GM12878 (cell line): Measurements from ENCODE around the gene HNRNPR. TPM values are rescaled to one million over a fixed set of nuclear protein-coding genes. Genes with fewer than 3 reads are reported as not detected.

ENCODE experiments used
- ATAC-seq: fragments of 200-7000 bp; cut with Tn5 transposase; 3 replicates; pipeline ENCODE4 v1.9.1; 2020; ENCODE audit warnings: mild to moderate bottlenecking, moderate library complexity
- BruUV-seq: library from RNA; stranded (reverse); fragments of 400-500 nt; replicated peaks from 2 replicates; lab custom pipeline; 2021; lab: Mats Ljungman, UMichigan
- CTCF ChIA-PET: fragments of 300-600 bp; sonication (Branson Sonifier 250); formaldehyde crosslinking; extraction: SDS; loops from one replicate; lab custom pipeline; 2021; ENCODE audit warnings: inconsistent platforms; lab: Yijun Ruan, JAX
- POLR2A ChIA-PET: fragments of 350-600 bp; formaldehyde crosslinking; extraction: SDS; loops from one replicate; lab custom pipeline; 2021; ENCODE audit warnings: inconsistent platforms; lab: Charles Lee
- RAD21 ChIA-PET: fragments of 300-600 bp; sonication (Branson Sonifier 250); formaldehyde crosslinking; loops from one replicate; lab custom pipeline; 2023; ENCODE audit warnings: antibody characterized with exemption; ENCODE audit not compliant: unreplicated experiment; lab: Charles Lee
- SMC1A ChIA-PET: fragments of 300-600 bp; sonication (Branson Sonifier 250); formaldehyde crosslinking; loops from one replicate; lab custom pipeline; 2023; ENCODE audit not compliant: unreplicated experiment, uncharacterized antibody; lab: Charles Lee
- DNase-seq: peaks from one replicate; pipeline ENCODE4 v3.0.0-alpha.2; 2011; ENCODE audit warnings: low read depth, low spot score
- FAIRE-seq: peaks from 3 replicates; lab custom pipeline; 2011; peaks lifted over from hg19 to GRCh38; lab: Jason Lieb, UNC
- H2AFZ ChIP-seq: 2 replicates; pipeline ENCODE4 v1.6.0; 2011; ENCODE audit warnings: low read depth, low read length, control low read depth; ENCODE audit not compliant: control insufficient read depth
- H3K27ac ChIP-seq: 2 replicates; pipeline ENCODE4 v1.5.1; 2011; ENCODE audit warnings: control low read depth; ENCODE audit not compliant: control insufficient read depth, insufficient read depth
- H3K27me3 ChIP-seq, 2 experiments: replicated peaks in 1 of 2; 2 replicates each; pipeline versions ENCODE4 v1.6.0 to v1.6.1; 2011; ENCODE audit warnings: low read length in 1 of 2; ENCODE audit not compliant: control insufficient read depth in 2 of 2, insufficient read depth in 2 of 2
- H3K36me3 ChIP-seq, 2 experiments: 2 replicates each; pipeline ENCODE4 v1.5.1; 2011; ENCODE audit warnings: low read length in 1 of 2; ENCODE audit not compliant: control insufficient read depth in 2 of 2, insufficient read depth in 2 of 2
- H3K4me1 ChIP-seq: 2 replicates; pipeline ENCODE4 v1.6.1; 2011; ENCODE audit warnings: mild to moderate bottlenecking, low read length, moderate library complexity, mixed read lengths; ENCODE audit not compliant: control insufficient read depth, insufficient read depth
- H3K4me2 ChIP-seq: 2 replicates; pipeline ENCODE4 v1.6.0; 2011; ENCODE audit warnings: control low read depth; ENCODE audit not compliant: control insufficient read depth, insufficient read depth
- H3K4me3 ChIP-seq: fragments of 200-600 bp; sonication (generic); 2 replicates; pipeline ENCODE4 v1.5.1; 2016
- H3K79me2 ChIP-seq: 2 replicates; pipeline ENCODE4 v1.6.0; 2011; ENCODE audit warnings: low read length; ENCODE audit not compliant: control insufficient read depth, insufficient read depth
- H3K9ac ChIP-seq: 2 replicates; pipeline ENCODE4 v1.8.0; 2011; ENCODE audit warnings: low read length, control low read depth, mixed read lengths; ENCODE audit not compliant: control insufficient read depth, insufficient read depth
- H3K9me3 ChIP-seq: replicated peaks from 3 replicates; pipeline ENCODE4 v1.5.1; 2011; ENCODE audit warnings: mild to moderate bottlenecking, low read length; ENCODE audit not compliant: control insufficient read depth, insufficient read depth
- H4K20me1 ChIP-seq: 2 replicates; pipeline ENCODE4 v1.6.0; 2011; ENCODE audit not compliant: control insufficient read depth, insufficient read depth
- BCLAF1 ChIP-seq: fragments of 450-650 bp; IDR thresholded peaks from 2 replicates; pipeline ENCODE4 v1.6.1; 2017; ENCODE audit warnings: antibody characterized with exemption, mild to moderate bottlenecking, moderate library complexity
- HDAC6 ChIP-seq: fragments of 200-600 bp; sonication (generic); IDR thresholded peaks from one replicate; pipeline ENCODE4 v1.8.0; 2017; ENCODE audit warnings: antibody characterized with exemption; ENCODE audit not compliant: unreplicated experiment
- KDM1A ChIP-seq: fragments of 200-600 bp; sonication (generic); IDR thresholded peaks from 2 replicates; pipeline ENCODE4 v1.6.1; 2016; ENCODE audit warnings: borderline replicate concordance
- MAX ChIP-seq: IDR thresholded peaks from 2 replicates; pipeline ENCODE4 v1.6.1; 2012; ENCODE audit warnings: low read depth, low read length, improper control_type of control experiment
- MYB ChIP-seq: fragments of 150-350 bp; IDR thresholded peaks from 2 replicates; pipeline ENCODE4 v1.6.1; 2014; ENCODE audit warnings: mild to moderate bottlenecking, low read depth, low read length, borderline replicate concordance
- POLR2AphosphoS2 ChIP-seq: IDR thresholded peaks from 2 replicates; pipeline ENCODE4 v1.6.1; 2011; ENCODE audit warnings: low read depth, mild to moderate bottlenecking, low read length, improper control_type of control experiment, moderate library complexity
- RAD21 ChIP-seq: IDR thresholded peaks from 2 replicates; pipeline ENCODE4 v1.6.1; 2011; ENCODE audit warnings: mild to moderate bottlenecking, low read depth, low read length, moderate library complexity; ENCODE audit not compliant: insufficient read depth
- RELB ChIP-seq: fragments of 450-650 bp; IDR thresholded peaks from 2 replicates; pipeline ENCODE4 v1.6.1; 2017; ENCODE audit warnings: low read depth, mild to moderate bottlenecking, moderate library complexity
- USF1 ChIP-seq: IDR thresholded peaks from 2 replicates; pipeline ENCODE4 v1.6.1; 2011; ENCODE audit warnings: borderline replicate concordance, low read depth, mild to moderate bottlenecking, moderate library complexity, mixed read lengths, low read length; ENCODE audit not compliant: insufficient read depth; ENCODE audit errors: extremely low read length
- YBX1 ChIP-seq: fragments of 450-650 bp; IDR thresholded peaks from 2 replicates; pipeline ENCODE4 v1.6.1; 2016; ENCODE audit warnings: antibody characterized with exemption
- ZBTB33 ChIP-seq: fragments of 450-650 bp; IDR thresholded peaks from 2 replicates; pipeline ENCODE4 v1.6.1; 2017; ENCODE audit warnings: mild to moderate bottlenecking
- WGBS: methylation state at CpG from one replicate; pipeline ENCODE4 v1.1.6; 2016; ENCODE audit warnings: low lambda C conversion rate; ENCODE audit not compliant: insufficient replicate concordance, insufficient coverage; ENCODE audit errors: missing lambda C conversion rate; 5-methylcytosine and 5-hydroxymethylcytosine counted together
- in situ Hi-C: fragments of 300-500 bp; cut with MboI; formaldehyde crosslinking; loops from 9 replicates; pipeline ENCODE4 v1.14.3; 2018; ENCODE audit warnings: mixed read lengths
- intact Hi-C: fragments of 100-400 bp; cut with micrococcal nuclease; formaldehyde crosslinking; loops from one replicate; pipeline ENCODE4 v1.14.2; 2022; ENCODE audit not compliant: unreplicated experiment
- polyA plus RNA-seq, 11 experiments: library from polyadenylated mRNA; depleted of rRNA in 4 of 11; unstranded in 6 of 11; stranded (reverse) in 5 of 11; fragments of >200 nt; fragmentation: Nextera tagmentation in 4 of 11; fragmentation: Illumina TruSeq in 1 of 11; extraction: Ambion mirVana in 4 of 11; extraction: Trizol in 1 of 11; gene quantifications; 1 replicate in 1 of 11; 2 replicates in 10 of 11; pipeline versions ENCODE4 v1.2.1 to v1.2.3, GENCODE V29; 2011 to 2016; ENCODE audit warnings: inconsistent platforms in 2 of 11, missing spikeins in 2 of 11, low read depth in 1 of 11
- total RNA-seq, 4 experiments: library from RNA; depleted of rRNA in 3 of 4; stranded (reverse); fragments of >200 nt in 3 of 4; fragmentation: Illumina TruSeq in 1 of 4; extraction: Trizol in 1 of 4; gene quantifications; 2 replicates each; pipeline versions ENCODE4 v1.2.1 to v1.2.3, GENCODE V29; 2013 to 2021

Gene HNRNPR
- total and polyA plus RNA-seq, 10 of the 15 experiments (the other 5 are each of a cell fraction or from before 2014, with no cell fraction given): 80.5 to 280 (median 218) TPM

GRCh38 chr1:23392125-23392855 lies 48.2 kb upstream of the HNRNPR start:
- 15% methylated on average over 2 of the region's 2 CpGs for WGBS
- SMC1A ChIA-PET: no interaction called here
- RAD21 ChIA-PET: no interaction called here
- no peak for DNase-seq
- BruUV-seq: no TSS peak
- TF ChIP-seq ZBTB33 (no peak), MYB (no peak), MAX (no peak), POLR2AphosphoS2 (no peak), USF1 (no peak), KDM1A (no peak), RELB (no peak), YBX1 (no peak), BCLAF1 (no peak), HDAC6 (no peak), RAD21 (no peak)
- Histone ChIP-seq H3K4me1 (no peaks in the 10 kb centered on the region), H3K4me3 (no peak overlapping the region), H3K9me3 (no peaks in the 10 kb centered on the region), H3K4me2 (no peak overlapping the region), H3K9ac (no peak overlapping the region), H4K20me1 (no peaks in the 10 kb centered on the region), H3K79me2 (no peaks in the 10 kb centered on the region), H2AFZ (no peak overlapping the region), H3K36me3 (no peaks in the 10 kb centered on the region), H3K27me3 (peaks cover 0 to 2% of the 10 kb centered on the region in 2 experiments; a peak in 2 of 4 replicates), H3K27ac (no peak overlapping the region)
- intact Hi-C loops (no loop called here), in situ Hi-C loops (no loop called here)
- CTCF ChIA-PET: no interaction called here
- FAIRE-seq: peak; percentile 99
- POLR2A ChIA-PET: no interaction called here
- ATAC-seq: no peak
